IPS-NIHi7 (cell line): ENCODE measurements around the gene ARHGAP40.

Experiments
- DNase-seq: peaks from one replicate; pipeline ENCODE4 v3.0.0; 2012; ENCODE audit warnings: mixed read lengths; ENCODE audit errors: extremely low spot score

The ARHGAP40 gene

GRCh38 chr20:38617011-38617829, 15.6 kb downstream of the ARHGAP40 start:
- DNase-seq = peak; percentile 79

- no peak for DNase-seq
Measured at GRCh38 chr20:38617830-38618196, 16.2 kb downstream of the ARHGAP40 start.

- no peak for DNase-seq
Measured at GRCh38 chr20:38620441-38620840, 18.8 kb downstream of the ARHGAP40 start.

- DNase-seq = no peak
Measured at GRCh38 chr20:38623061-38623460, 21.5 kb downstream of the ARHGAP40 start.

- DNase-seq = no peak
Measured at GRCh38 chr20:38624084-38624483, 22.5 kb downstream of the ARHGAP40 start.

GRCh38 chr20:38625896-38626295, 24.3 kb downstream of the ARHGAP40 start:
- DNase-seq = no peak

- DNase-seq = no peak
Measured at GRCh38 chr20:38626921-38627659, 25.5 kb downstream of the ARHGAP40 start.

- peak; percentile 31 for DNase-seq
Measured at GRCh38 chr20:38628580-38629470, 27.2 kb downstream of the ARHGAP40 start.

GRCh38 chr20:38629979-38630378, 28.4 kb downstream of the ARHGAP40 start:
- no peak for DNase-seq

GRCh38 chr20:38630727-38631126, 29.1 kb downstream of the ARHGAP40 start:
- no peak for DNase-seq

- no peak for DNase-seq
Measured at GRCh38 chr20:38631155-38632022, 29.8 kb downstream of the ARHGAP40 start.

GRCh38 chr20:38633577-38634093, 32.0 kb downstream of the ARHGAP40 start:
- DNase-seq = peak; percentile 92

GRCh38 chr20:38635721-38636288, 34.2 kb downstream of the ARHGAP40 start:
- DNase-seq = no peak

- DNase-seq = no peak
Measured at GRCh38 chr20:38640521-38640920, 38.9 kb downstream of the ARHGAP40 start.

GRCh38 chr20:38642498-38642897, 40.9 kb downstream of the ARHGAP40 start:
- no peak for DNase-seq

- DNase-seq = no peak
Measured at GRCh38 chr20:38644588-38645260, 43.1 kb downstream of the ARHGAP40 start.

GRCh38 chr20:38645351-38645750, 43.7 kb downstream of the ARHGAP40 start:
- DNase-seq = no peak

GRCh38 chr20:38645980-38646858, 44.6 kb downstream of the ARHGAP40 start:
- DNase-seq = peak; percentile 95
